ENCODE measurements around the gene GBX1. TPM values are rescaled to one million over a fixed set of nuclear protein-coding genes. Genes with fewer than 3 reads are reported as not detected.

The GBX1 gene
- polyA plus RNA-seq, 2 of the 4 experiments (the other 2 are of a cell fraction): not detected

GRCh38 chr7:151130741-151131157, 36.7 kb downstream of the GBX1 start:
- Histone ChIP-seq H3K4me2 (no peak overlapping the region), H3K9me3 (no peaks in the 10 kb centered on the region), H3K27ac (no peak overlapping the region), H3K4me1 (no peaks in the 10 kb centered on the region), H3K4me3 (no peak overlapping the region)
- DNase-seq (ENCODE audit: low read depth in 1 of 2, low spot score in 1 of 2) (no peak), ATAC-seq (no peak), FAIRE-seq (no peak)
- ChIA-PET CTCF (interaction anchor here (0.9 to 5.1 kb wide), 10 partner anchors 9 to 184 kb away, joined by 3 to 25 read pairs (median 4); partner anchors contain the start of gene GBX1), POLR2A (no interaction called here)
- WGBS (ENCODE audit: missing lambda C conversion rate): 95% methylated on average over 17 of the region's 17 CpGs
- TF ChIP-seq HES2 (IDR thresholded peaks at IDR 0.05): no peak
- TF ChIP-seq GATA3 (IDR thresholded peaks at IDR 0.05; ENCODE audit: borderline replicate concordance): no peak

DNA sequence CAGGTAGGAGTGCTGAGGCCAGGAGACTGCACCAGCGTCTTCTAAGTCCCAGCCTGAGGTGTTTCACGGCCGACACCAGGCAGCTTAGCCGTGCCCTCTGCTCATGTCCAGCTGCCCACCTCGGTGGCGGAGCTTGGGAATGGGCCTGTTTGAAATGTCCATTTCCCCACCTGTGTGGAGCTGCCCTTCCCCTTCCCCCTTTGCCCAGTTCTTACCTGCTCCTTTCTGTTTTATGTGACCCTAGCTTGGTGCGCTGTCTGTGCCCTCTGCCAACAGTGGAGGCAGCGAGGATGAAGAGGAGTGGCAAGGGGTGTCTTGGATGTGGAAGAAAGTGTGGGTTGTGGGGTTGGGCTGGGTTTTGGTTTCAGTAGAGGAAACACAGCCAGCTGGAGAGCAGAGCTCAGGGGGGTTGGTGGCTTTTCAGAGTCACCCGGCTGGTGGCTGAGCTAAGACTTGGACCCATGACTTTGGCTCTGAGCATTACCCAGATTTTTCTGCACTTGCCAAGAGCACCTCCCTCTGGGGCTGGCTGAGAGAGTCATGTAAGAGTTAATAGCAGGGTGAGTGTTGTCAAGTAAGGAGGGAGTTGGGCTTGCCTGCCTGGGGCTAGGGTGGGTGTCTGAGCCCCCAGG, 37.4 kb downstream of the GBX1 start:
- ATAC-seq (no peak), DNase-seq (ENCODE audit: low read depth in 1 of 2, low spot score in 1 of 2) (no peak), FAIRE-seq (no peak)
- TF ChIP-seq ZC3H11A (IDR thresholded peaks at IDR 0.05) (no peak), ZNF302 (CRISPR knock-in tag; IDR thresholded peaks at IDR 0.05) (no peak), NPAS2 (CRISPR knock-in tag; IDR thresholded peaks at IDR 0.05; ENCODE audit: borderline replicate concordance) (no peak), RCOR1 (IDR thresholded peaks at IDR 0.05; ENCODE audit: low read depth, low read length) (no peak), FOXS1 (CRISPR knock-in tag; IDR thresholded peaks at IDR 0.05) (no peak), RARB (CRISPR knock-in tag; IDR thresholded peaks at IDR 0.05) (no peak), ATOH8 (CRISPR knock-in tag; IDR thresholded peaks at IDR 0.05; ENCODE audit: low read depth) (no peak), HOXB13 (CRISPR knock-in tag; IDR thresholded peaks at IDR 0.05; ENCODE audit: low read depth) (no peak), NR3C1 (IDR thresholded peaks at IDR 0.05) (no peak), HMGXB4 (CRISPR knock-in tag; IDR thresholded peaks at IDR 0.05; ENCODE audit: borderline replicate concordance) (no peak), FOSL2 (IDR thresholded peaks at IDR 0.05) (no peak), FOSL2 (CRISPR knock-in tag; IDR thresholded peaks at IDR 0.05) (no peak), TP53 (CRISPR knock-in tag; IDR thresholded peaks at IDR 0.05) (no peak), HDAC2 (IDR thresholded peaks at IDR 0.05) (no peak), EP300 (IDR thresholded peaks at IDR 0.05) (no peak), JUN (IDR thresholded peaks at IDR 0.05) (no peak)
- TF ChIP-seq, protein P1, sequence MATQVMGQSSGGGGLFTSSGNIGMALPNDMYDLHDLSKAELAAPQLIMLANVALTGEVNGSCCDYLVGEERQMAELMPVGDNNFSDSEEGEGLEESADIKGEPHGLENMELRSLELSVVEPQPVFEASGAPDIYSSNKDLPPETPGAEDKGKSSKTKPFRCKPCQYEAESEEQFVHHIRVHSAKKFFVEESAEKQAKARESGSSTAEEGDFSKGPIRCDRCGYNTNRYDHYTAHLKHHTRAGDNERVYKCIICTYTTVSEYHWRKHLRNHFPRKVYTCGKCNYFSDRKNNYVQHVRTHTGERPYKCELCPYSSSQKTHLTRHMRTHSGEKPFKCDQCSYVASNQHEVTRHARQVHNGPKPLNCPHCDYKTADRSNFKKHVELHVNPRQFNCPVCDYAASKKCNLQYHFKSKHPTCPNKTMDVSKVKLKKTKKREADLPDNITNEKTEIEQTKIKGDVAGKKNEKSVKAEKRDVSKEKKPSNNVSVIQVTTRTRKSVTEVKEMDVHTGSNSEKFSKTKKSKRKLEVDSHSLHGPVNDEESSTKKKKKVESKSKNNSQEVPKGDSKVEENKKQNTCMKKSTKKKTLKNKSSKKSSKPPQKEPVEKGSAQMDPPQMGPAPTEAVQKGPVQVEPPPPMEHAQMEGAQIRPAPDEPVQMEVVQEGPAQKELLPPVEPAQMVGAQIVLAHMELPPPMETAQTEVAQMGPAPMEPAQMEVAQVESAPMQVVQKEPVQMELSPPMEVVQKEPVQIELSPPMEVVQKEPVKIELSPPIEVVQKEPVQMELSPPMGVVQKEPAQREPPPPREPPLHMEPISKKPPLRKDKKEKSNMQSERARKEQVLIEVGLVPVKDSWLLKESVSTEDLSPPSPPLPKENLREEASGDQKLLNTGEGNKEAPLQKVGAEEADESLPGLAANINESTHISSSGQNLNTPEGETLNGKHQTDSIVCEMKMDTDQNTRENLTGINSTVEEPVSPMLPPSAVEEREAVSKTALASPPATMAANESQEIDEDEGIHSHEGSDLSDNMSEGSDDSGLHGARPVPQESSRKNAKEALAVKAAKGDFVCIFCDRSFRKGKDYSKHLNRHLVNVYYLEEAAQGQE (IDR thresholded peaks at IDR 0.05): no peak
- no peak overlapping the region for H3K4me3 ChIP-seq
- H3K4me2 ChIP-seq: no peak overlapping the region
- ChIA-PET CTCF (interaction anchor here (0.6 to 5.1 kb wide), 13 partner anchors 9 to 185 kb away, joined by 3 to 25 read pairs (median 4); partner anchors contain the start of gene GBX1), POLR2A (no interaction called here)
- WGBS (ENCODE audit: missing lambda C conversion rate): 95% methylated on average over 9 of the region's 9 CpGs
- no peaks in the 10 kb centered on the region for H3K9me3 ChIP-seq
- H3K27ac ChIP-seq: no peak overlapping the region
- no peaks in the 10 kb centered on the region for H3K4me1 ChIP-seq
